Endothelial cell of umbilical vein (primary cell): Measurements from ENCODE around the gene NUPR2. TPM values are rescaled to one million over a fixed set of nuclear protein-coding genes. Genes with fewer than 3 reads are reported as not detected.

Source experiments
- BruUV-seq: library from RNA; stranded (reverse); fragments of 400-500 nt; replicated peaks from 2 replicates; lab custom pipeline; 2021; lab: Mats Ljungman, UMichigan
- CTCF ChIA-PET: fragments of 300-600, 350-600 bp; sonication (Branson Sonifier 250); formaldehyde crosslinking; loops from one replicate; lab custom pipeline; 2021; ENCODE audit warnings: antibody characterized with exemption, inconsistent platforms; lab: Charles Lee
- POLR2A ChIA-PET: fragments of 300-600, 350-600 bp; sonication (Branson Sonifier 250); formaldehyde crosslinking; loops from one replicate; lab custom pipeline; 2021; ENCODE audit warnings: antibody characterized with exemption, inconsistent platforms; lab: Charles Lee
- DNase-seq: peaks from one replicate; pipeline ENCODE4 v3.0.0-alpha.2; 2011; ENCODE audit warnings: low read depth, low spot score
- FAIRE-seq: peaks from 2 replicates; lab custom pipeline; 2011; peaks lifted over from hg19 to GRCh38; lab: Jason Lieb, UNC
- H2AFZ ChIP-seq: 2 replicates; pipeline ENCODE4 v1.6.0; 2012; ENCODE audit warnings: low read depth, low read length, control low read depth, inconsistent platforms
- H3K27ac ChIP-seq: 2 replicates; pipeline ENCODE4 v1.5.1; 2011; ENCODE audit warnings: low read depth, mild to moderate bottlenecking, control low read depth, low read length, moderate library complexity; ENCODE audit not compliant: insufficient read depth
- H3K27me3 ChIP-seq, 2 experiments: 2 replicates each; pipeline versions ENCODE4 v1.6.0 to v1.6.1; 2011; ENCODE audit warnings: low read length in 2 of 2, mixed read lengths in 1 of 2; ENCODE audit not compliant: control insufficient read depth in 2 of 2, insufficient read depth in 2 of 2
- H3K36me3 ChIP-seq, 2 experiments: 2 replicates in 1 of 2; 3 replicates in 1 of 2; pipeline ENCODE4 v1.5.1; 2011; ENCODE audit warnings: low read length in 2 of 2, mild to moderate bottlenecking in 1 of 2, moderate library complexity in 1 of 2; ENCODE audit not compliant: control insufficient read depth in 2 of 2, insufficient read depth in 2 of 2; ENCODE audit errors: extremely low read depth in 1 of 2
- H3K4me1 ChIP-seq: 3 replicates; pipeline ENCODE4 v1.5.1; 2011; ENCODE audit warnings: mild to moderate bottlenecking, low read length; ENCODE audit not compliant: control insufficient read depth, insufficient read depth; ENCODE audit errors: extremely low read depth
- H3K4me2 ChIP-seq: 2 replicates; pipeline ENCODE4 v1.6.1; 2011; ENCODE audit warnings: low read length, control low read depth, mixed read lengths; ENCODE audit not compliant: insufficient read depth
- H3K4me3 ChIP-seq, 3 experiments: fragments of 200-600 bp in 1 of 3; sonication (generic), shearing (Covaris generic) in 1 of 3; replicated peaks in 1 of 3; 2 replicates each; pipeline ENCODE4 v1.5.1; 2011 to 2016; ENCODE audit warnings: control low read depth in 3 of 3, low read length in 3 of 3, mild to moderate bottlenecking in 2 of 3, inconsistent platforms in 1 of 3, low read depth in 1 of 3, moderate library complexity in 1 of 3; ENCODE audit not compliant: insufficient read depth in 1 of 3
- H3K79me2 ChIP-seq: 2 replicates; pipeline ENCODE4 v1.6.0; 2012; ENCODE audit warnings: low read length, inconsistent platforms; ENCODE audit not compliant: control insufficient read depth, insufficient read depth
- H3K9ac ChIP-seq: replicated peaks from 2 replicates; pipeline ENCODE3; 2011; ENCODE audit warnings: low read length, control low read depth; ENCODE audit not compliant: insufficient read depth; ENCODE audit errors: extremely low read depth
- H3K9me1 ChIP-seq: replicated peaks from 3 replicates; pipeline ENCODE4 v1.6.0; 2011; ENCODE audit warnings: mild to moderate bottlenecking, low read length; ENCODE audit not compliant: control insufficient read depth, insufficient read depth; ENCODE audit errors: extremely low read depth
- H3K9me3 ChIP-seq: replicated peaks from 2 replicates; pipeline ENCODE4 v1.5.1; 2012; ENCODE audit warnings: low read length, inconsistent platforms; ENCODE audit not compliant: control insufficient read depth, insufficient read depth
- H4K20me1 ChIP-seq: replicated peaks from 2 replicates; pipeline ENCODE3; 2011; ENCODE audit warnings: mild to moderate bottlenecking, low read length; ENCODE audit not compliant: control insufficient read depth, insufficient read depth; ENCODE audit errors: extremely low read depth
- CTCF ChIP-seq, 2 donors: IDR thresholded peaks; 1 replicate in 1 of 2; 2 replicates in 1 of 2; pipeline ENCODE4 v1.5.1; 2011; ENCODE audit warnings: low read length in 2 of 2, mild to moderate bottlenecking in 2 of 2, moderate library complexity in 2 of 2, control low read depth in 1 of 2, inconsistent platforms in 1 of 2, low read depth in 1 of 2; ENCODE audit not compliant: insufficient read depth in 1 of 2; ENCODE audit errors: extremely low read depth in 1 of 2
- EZH2 ChIP-seq: IDR thresholded peaks from 2 replicates; pipeline ENCODE4 v1.6.1; 2012; ENCODE audit warnings: borderline replicate concordance, low read depth, mild to moderate bottlenecking, moderate library complexity, low read length, inconsistent platforms; ENCODE audit not compliant: severe bottlenecking
- FOS ChIP-seq: IDR thresholded peaks from 2 replicates; pipeline ENCODE4 v1.6.1; 2011; ENCODE audit warnings: mild to moderate bottlenecking, low read length, moderate library complexity, borderline replicate concordance; ENCODE audit not compliant: insufficient read depth
- GATA2 ChIP-seq: IDR thresholded peaks from 2 replicates; pipeline ENCODE4 v1.7.0; 2011; ENCODE audit warnings: low read depth, mild to moderate bottlenecking, moderate library complexity, mixed read lengths, low read length; ENCODE audit not compliant: insufficient read length, insufficient read depth
- JUN ChIP-seq: IDR thresholded peaks from 2 replicates; pipeline ENCODE4 v1.6.1; 2011; ENCODE audit warnings: borderline replicate concordance, low read depth; ENCODE audit not compliant: insufficient read length, insufficient read depth
- MAX ChIP-seq: IDR thresholded peaks from 2 replicates; pipeline ENCODE4 v1.6.1; 2011; ENCODE audit not compliant: insufficient read depth, insufficient read length
- MYC ChIP-seq: IDR thresholded peaks from one replicate; pipeline ENCODE4 v1.6.1; 2011; ENCODE audit warnings: mild to moderate bottlenecking, low read depth, low read length
- POLR2A ChIP-seq: IDR thresholded peaks from 2 replicates; pipeline ENCODE4 v1.6.1; 2012; ENCODE audit warnings: low read depth, mild to moderate bottlenecking, control low read depth, low read length
- dilution Hi-C: fragments of 300-500 bp; cut with MboI; formaldehyde crosslinking; loops from one replicate; pipeline ENCODE4 v1.15.0; 2019; ENCODE audit warnings: low sequenced_read_pairs; ENCODE audit not compliant: extremely low pct_ligation_motif_present
- intact Hi-C: fragments of 100-400 bp; cut with micrococcal nuclease; formaldehyde crosslinking; loops from one replicate; pipeline ENCODE4 v1.10.0; 2022
- polyA plus RNA-seq, 4 experiments: library from polyadenylated mRNA; depleted of rRNA in 3 of 4; stranded (reverse) in 3 of 4; unstranded in 1 of 4; fragments of >200 nt; gene quantifications; 2 replicates each; pipeline versions ENCODE4 v1.2.1 to v1.2.3, GENCODE V29; 2011 to 2012; ENCODE audit warnings: missing spikeins in 1 of 4
- total RNA-seq: library from RNA; stranded (reverse); gene quantifications from 2 replicates; pipeline ENCODE4 v1.2.3, GENCODE V29; 2021

The NUPR2 gene
- total and polyA plus RNA-seq, 2 donors (not counting 3 experiments of a cell fraction or from before 2014, with no cell fraction given): not detected

- TF ChIP-seq MAX (no peak), POLR2A (no peak), GATA2 (no peak), EZH2 (no peak), JUN (no peak), CTCF (IDR thresholded peaks at IDR 0.05; ENCODE audit: extremely low read depth in 1 of 2, insufficient read depth in 1 of 2, low read depth in 1 of 2, low read length in 2 of 2) (no peak), MYC (no peak), FOS (no peak)
- CTCF ChIA-PET: interaction anchor here (1.2 to 3.1 kb wide), 6 partner anchors 14 to 173 kb away, joined by 3 to 49 read pairs (median 12); partner anchors contain the start of genes CCT6A, CHCHD2, PHKG1 and PSPH
- no peak overlapping the region for H3K4me3 ChIP-seq
- H3K4me2 ChIP-seq: no peak overlapping the region
- no peak overlapping the region for H3K27ac ChIP-seq
- H3K79me2 ChIP-seq: no peaks in the 10 kb centered on the region
- H2AFZ ChIP-seq: no peak overlapping the region
- H3K4me1 ChIP-seq: peaks cover 26% of the 10 kb centered on the region
- POLR2A ChIA-PET: no interaction called here
- no peaks in the 10 kb centered on the region for H3K9me1 ChIP-seq
- dilution Hi-C loops: no loop called here
- no peak for FAIRE-seq
- no peak for DNase-seq
- BruUV-seq: no TSS peak
- no peaks in the 10 kb centered on the region for H4K20me1 ChIP-seq
- H3K27me3 ChIP-seq: no peaks in the 10 kb centered on the region
- no peak overlapping the region for H3K9ac ChIP-seq
- no peaks in the 10 kb centered on the region for H3K9me3 ChIP-seq
- peaks cover 0 to 2% of the 10 kb centered on the region in 2 experiments for H3K36me3 ChIP-seq
- intact Hi-C loops: loop anchor here (2.0 kb wide), 2 partner anchors 15 to 29 kb away; partner anchors contain the start of genes CHCHD2 and PHKG1
Observed at GRCh38 chr7:56078196-56078595, 38.0 kb downstream of the NUPR2 start.
